ENCODE measurements around the gene PCNP.

GRCh38 chr3:101629219-101629618 lies 55.2 kb downstream of the PCNP start:
- TF ChIP-seq, protein P1, sequence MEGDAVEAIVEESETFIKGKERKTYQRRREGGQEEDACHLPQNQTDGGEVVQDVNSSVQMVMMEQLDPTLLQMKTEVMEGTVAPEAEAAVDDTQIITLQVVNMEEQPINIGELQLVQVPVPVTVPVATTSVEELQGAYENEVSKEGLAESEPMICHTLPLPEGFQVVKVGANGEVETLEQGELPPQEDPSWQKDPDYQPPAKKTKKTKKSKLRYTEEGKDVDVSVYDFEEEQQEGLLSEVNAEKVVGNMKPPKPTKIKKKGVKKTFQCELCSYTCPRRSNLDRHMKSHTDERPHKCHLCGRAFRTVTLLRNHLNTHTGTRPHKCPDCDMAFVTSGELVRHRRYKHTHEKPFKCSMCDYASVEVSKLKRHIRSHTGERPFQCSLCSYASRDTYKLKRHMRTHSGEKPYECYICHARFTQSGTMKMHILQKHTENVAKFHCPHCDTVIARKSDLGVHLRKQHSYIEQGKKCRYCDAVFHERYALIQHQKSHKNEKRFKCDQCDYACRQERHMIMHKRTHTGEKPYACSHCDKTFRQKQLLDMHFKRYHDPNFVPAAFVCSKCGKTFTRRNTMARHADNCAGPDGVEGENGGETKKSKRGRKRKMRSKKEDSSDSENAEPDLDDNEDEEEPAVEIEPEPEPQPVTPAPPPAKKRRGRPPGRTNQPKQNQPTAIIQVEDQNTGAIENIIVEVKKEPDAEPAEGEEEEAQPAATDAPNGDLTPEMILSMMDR (IDR thresholded peaks at IDR 0.05) = no peak
- TF ChIP-seq EZH2 (IDR thresholded peaks at IDR 0.05; ENCODE audit: borderline replicate concordance, insufficient read depth, low read depth, low read length, poor library complexity, severe bottlenecking) = no peak
